HepG2 (cell line): ENCODE results near the gene UBTD1.

Source experiments
- DPF2 ChIP-seq: sonication (generic); formaldehyde crosslinking; IDR thresholded peaks from 2 replicates; pipeline ENCODE4 v1.4.0; 2020; ENCODE audit warnings: mild to moderate bottlenecking, low read depth, missing genetic modification reagents, borderline replicate concordance
- JUND ChIP-seq: sonication (generic); formaldehyde crosslinking; IDR thresholded peaks from 2 replicates; pipeline ENCODE4 v1.8.0; 2022; ENCODE audit warnings: mild to moderate bottlenecking, missing genetic modification reagents
- ZNF790 ChIP-seq: sonication (generic); formaldehyde crosslinking; IDR thresholded peaks from 2 replicates; pipeline ENCODE4 v1.8.0; 2022; ENCODE audit warnings: missing genetic modification reagents, mild to moderate bottlenecking, borderline replicate concordance
- TF ChIP-seq, protein P1 (sequence below): sonication (generic); formaldehyde crosslinking; IDR thresholded peaks from 2 replicates; pipeline ENCODE4 v1.5.0; 2020; ENCODE audit warnings: mild to moderate bottlenecking, missing genetic modification reagents, moderate library complexity
- TF ChIP-seq, protein P2 (sequence below): sonication (generic); formaldehyde crosslinking; conservative IDR thresholded peaks from 2 replicates; pipeline ENCODE4 v1.8.0; 2022; ENCODE audit warnings: low read depth, missing genetic modification reagents
- TF ChIP-seq, protein P3 (sequence below): sonication (generic); formaldehyde crosslinking; IDR thresholded peaks from 2 replicates; pipeline ENCODE4 v1.8.1; 2023; ENCODE audit warnings: mild to moderate bottlenecking, inconsistent platforms, moderate library complexity, missing genetic modification reagents, borderline replicate concordance

DNA sequence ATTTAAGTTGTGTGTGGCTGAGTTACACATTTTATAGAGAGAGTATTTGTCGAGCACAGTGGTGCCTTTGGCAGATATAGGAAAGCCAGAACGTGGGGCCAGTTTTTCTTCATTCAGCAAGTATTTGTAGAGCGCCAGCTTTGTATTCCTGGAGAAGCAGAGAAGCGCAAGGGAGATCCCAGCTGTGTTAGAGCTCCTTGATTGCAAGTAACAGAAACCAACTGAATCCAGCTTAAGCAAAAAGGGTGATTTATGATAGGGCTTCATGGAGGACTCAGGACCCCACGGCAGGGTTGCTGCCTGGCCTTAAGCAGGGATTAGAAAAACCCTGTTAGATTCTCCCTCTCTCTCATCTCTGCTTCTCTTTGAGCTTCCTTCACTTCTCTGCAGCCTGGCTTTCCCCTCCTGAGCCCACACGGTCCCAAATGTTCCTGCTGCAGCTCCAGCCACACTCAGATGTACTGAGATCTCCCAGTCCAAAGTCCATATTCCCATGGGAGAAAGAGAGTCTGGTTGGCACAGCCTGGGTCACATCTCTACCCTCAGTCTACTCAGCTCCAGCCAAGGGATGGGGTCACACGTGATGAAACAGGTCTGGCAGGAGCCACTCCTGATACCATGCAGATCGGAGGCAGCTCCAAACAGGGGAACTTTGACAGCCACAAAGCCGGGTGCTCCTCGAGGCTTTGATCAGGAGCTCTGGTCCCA is 16.7 kb downstream of the UBTD1 start:
- TF ChIP-seq DPF2 (no peak), ZNF790 (CRISPR knock-in tag) (no peak), JUND (CRISPR knock-in tag) (no peak)
- TF ChIP-seq, protein P1, sequence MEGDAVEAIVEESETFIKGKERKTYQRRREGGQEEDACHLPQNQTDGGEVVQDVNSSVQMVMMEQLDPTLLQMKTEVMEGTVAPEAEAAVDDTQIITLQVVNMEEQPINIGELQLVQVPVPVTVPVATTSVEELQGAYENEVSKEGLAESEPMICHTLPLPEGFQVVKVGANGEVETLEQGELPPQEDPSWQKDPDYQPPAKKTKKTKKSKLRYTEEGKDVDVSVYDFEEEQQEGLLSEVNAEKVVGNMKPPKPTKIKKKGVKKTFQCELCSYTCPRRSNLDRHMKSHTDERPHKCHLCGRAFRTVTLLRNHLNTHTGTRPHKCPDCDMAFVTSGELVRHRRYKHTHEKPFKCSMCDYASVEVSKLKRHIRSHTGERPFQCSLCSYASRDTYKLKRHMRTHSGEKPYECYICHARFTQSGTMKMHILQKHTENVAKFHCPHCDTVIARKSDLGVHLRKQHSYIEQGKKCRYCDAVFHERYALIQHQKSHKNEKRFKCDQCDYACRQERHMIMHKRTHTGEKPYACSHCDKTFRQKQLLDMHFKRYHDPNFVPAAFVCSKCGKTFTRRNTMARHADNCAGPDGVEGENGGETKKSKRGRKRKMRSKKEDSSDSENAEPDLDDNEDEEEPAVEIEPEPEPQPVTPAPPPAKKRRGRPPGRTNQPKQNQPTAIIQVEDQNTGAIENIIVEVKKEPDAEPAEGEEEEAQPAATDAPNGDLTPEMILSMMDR (CRISPR knock-in tag), result no peak
- TF ChIP-seq, protein P2, sequence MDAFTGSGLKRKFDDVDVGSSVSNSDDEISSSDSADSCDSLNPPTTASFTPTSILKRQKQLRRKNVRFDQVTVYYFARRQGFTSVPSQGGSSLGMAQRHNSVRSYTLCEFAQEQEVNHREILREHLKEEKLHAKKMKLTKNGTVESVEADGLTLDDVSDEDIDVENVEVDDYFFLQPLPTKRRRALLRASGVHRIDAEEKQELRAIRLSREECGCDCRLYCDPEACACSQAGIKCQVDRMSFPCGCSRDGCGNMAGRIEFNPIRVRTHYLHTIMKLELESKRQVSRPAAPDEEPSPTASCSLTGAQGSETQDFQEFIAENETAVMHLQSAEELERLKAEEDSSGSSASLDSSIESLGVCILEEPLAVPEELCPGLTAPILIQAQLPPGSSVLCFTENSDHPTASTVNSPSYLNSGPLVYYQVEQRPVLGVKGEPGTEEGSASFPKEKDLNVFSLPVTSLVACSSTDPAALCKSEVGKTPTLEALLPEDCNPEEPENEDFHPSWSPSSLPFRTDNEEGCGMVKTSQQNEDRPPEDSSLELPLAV (CRISPR knock-in tag), result no peak
- TF ChIP-seq, protein P3, sequence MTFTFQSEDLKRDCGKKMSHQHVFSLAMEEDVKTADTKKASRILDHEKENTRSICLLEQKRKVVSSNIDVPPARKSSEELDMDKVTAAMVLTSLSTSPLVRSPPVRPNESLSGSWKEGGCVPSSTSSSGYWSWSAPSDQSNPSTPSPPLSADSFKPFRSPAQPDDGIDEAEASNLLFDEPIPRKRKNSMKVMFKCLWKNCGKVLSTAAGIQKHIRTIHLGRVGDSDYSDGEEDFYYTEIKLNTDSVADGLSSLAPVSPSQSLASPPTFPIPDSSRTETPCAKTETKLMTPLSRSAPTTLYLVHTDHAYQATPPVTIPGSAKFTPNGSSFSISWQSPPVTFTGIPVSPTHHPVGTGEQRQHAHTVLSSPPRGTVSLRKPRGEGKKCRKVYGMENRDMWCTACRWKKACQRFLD, result no peak
